ENCODE results near the gene CBX3. TPM values are rescaled to one million over a fixed set of nuclear protein-coding genes. Genes with fewer than 3 reads are reported as not detected.
"Not testable (repeated sequence)": the region's sequence is repeated elsewhere in the genome, so short reads cannot be mapped to it uniquely, and the experiment has no call there.

CBX3 gene
- total RNA-seq (2021; fragmentation: NEBNext Ultra II Directional; extraction: Animal tissue kit (Norgen Biotek cat#: 25700)): 100 to 1,000 TPM; 115 to 150 (median 140) TPM
- long read RNA-seq, transcript CBX3-202 (6 exons, 1,857 nt): major isoform, 164 of 219 reads
- long read RNA-seq, transcript CBX3-201 (6 exons, 2,128 nt): minor isoform, 6 of 219 reads
- long read RNA-seq, transcript CBX3-206 (3 exons, 860 nt): minor isoform, 5 of 219 reads
- long read RNA-seq, partial matches to known transcripts: 32 of 219 reads
- long read RNA-seq, other reads (novel, unspliced or antisense): 11 of 219 reads

DNA sequence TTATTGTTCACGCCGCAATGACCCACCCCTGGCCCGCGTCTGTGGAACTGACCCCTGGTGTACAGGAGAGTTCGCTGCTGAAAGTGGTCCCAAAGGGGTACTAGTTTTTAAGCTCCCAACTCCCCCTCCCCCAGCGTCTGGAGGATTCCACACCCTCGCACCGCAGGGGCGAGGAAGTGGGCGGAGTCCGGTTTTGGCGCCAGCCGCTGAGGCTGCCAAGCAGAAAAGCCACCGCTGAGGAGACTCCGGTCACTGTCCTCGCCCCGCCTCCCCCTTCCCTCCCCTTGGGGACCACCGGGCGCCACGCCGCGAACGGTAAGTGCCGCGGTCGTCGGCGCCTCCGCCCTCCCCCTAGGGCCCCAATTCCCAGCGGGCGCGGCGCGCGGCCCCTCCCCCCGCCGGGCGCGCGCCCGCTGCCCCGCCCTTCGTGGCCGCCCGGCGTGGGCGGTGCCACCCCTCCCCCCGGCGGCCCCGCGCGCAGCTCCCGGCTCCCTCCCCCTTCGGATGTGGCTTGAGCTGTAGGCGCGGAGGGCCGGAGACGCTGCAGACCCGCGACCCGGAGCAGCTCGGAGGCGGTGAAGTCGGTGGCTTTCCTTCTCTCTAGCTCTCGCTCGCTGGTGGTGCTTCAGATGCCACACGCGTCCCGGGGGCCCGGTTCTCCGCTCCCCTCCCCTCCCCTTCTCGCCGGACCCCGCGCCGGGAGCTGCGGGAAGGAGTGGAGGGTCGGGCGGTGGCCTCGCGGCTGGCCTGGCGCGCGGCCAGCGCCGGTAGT, at the start of gene CBX3:
Gene CBX3, plus strand, starts transcription at position 499 of the 772 bp plus-strand sequence. CDS start 1,254 bp downstream, outside the sequence.
- H3K36me3 Mint-ChIP-seq (ENCODE audit: low read depth): peaks cover 74% of the 10 kb centered on the region
- DNase-seq: peak; percentile 46
- TF ChIP-seq, protein P1, sequence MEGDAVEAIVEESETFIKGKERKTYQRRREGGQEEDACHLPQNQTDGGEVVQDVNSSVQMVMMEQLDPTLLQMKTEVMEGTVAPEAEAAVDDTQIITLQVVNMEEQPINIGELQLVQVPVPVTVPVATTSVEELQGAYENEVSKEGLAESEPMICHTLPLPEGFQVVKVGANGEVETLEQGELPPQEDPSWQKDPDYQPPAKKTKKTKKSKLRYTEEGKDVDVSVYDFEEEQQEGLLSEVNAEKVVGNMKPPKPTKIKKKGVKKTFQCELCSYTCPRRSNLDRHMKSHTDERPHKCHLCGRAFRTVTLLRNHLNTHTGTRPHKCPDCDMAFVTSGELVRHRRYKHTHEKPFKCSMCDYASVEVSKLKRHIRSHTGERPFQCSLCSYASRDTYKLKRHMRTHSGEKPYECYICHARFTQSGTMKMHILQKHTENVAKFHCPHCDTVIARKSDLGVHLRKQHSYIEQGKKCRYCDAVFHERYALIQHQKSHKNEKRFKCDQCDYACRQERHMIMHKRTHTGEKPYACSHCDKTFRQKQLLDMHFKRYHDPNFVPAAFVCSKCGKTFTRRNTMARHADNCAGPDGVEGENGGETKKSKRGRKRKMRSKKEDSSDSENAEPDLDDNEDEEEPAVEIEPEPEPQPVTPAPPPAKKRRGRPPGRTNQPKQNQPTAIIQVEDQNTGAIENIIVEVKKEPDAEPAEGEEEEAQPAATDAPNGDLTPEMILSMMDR (IDR thresholded peaks at IDR 0.05): no peak; the same call in 1 of the 2 replicates

DNA sequence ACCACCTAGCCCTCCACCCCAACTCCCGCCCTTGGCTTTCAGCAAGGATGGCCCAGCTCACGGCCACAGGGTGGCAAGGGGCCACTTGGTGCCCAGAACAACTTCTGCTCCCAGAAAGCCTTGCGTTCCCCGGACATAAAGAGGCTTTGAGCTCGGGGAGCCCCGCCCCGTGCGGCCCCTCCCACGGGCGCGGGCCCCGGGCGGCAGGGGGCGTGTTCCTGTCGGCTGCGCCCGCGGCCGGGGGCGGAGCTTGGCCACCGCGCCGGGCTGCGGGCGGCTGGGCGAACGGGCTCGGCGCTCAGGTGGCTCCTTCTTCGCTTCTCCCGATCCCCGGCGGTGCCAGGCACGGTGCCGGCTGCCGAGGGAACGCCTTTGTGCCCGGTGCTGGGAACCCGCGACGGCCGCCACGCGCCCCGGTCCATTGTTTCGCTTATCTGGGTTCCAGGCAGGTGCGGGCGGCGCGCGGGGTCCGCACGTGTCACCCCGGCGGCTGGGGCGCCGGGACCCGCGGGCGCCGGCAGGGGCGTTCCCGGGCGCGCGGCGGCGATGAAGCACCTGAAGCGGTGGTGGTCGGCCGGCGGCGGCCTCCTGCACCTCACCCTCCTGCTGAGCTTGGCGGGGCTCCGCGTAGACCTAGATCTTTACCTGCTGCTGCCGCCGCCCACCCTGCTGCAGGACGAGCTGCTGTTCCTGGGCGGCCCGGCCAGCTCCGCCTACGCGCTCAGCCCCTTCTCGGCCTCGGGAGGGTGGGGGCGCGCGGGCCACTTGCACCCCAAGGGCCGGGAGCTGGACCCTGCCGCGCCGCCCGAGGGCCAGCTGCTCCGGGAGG, 49.4 kb upstream of the CBX3 start, which contains the start of gene NFE2L3:
Gene NFE2L3, plus strand, starts transcription at position 246 of the 829 bp plus-strand sequence. Its CDS starts 301 bp downstream, at position 547.
- no peaks in the 10 kb centered on the region for H3K9me3 Mint-ChIP-seq
- TF ChIP-seq, protein P1 (IDR thresholded peaks at IDR 0.05): peak; percentile 36; the same call in 1 of the 2 replicates
- DNase-seq: peak; percentile 23
- peaks cover 2% of the 10 kb centered on the region for H3K27me3 Mint-ChIP-seq (ENCODE audit: insufficient read depth)
- H3K4me3 Mint-ChIP-seq: peak within 1 kb of the TSS; percentile 84
- H3K27ac Mint-ChIP-seq: no peak within 1 kb of the TSS
- H3K4me1 Mint-ChIP-seq (ENCODE audit: low read depth): peaks cover 51% of the 10 kb centered on the region
- H3K36me3 Mint-ChIP-seq (ENCODE audit: low read depth): no peaks in the 10 kb centered on the region

More for the DNA sequence above, at the start of gene CBX3:
- Mint-ChIP-seq H3K4me1 (ENCODE audit: low read depth) (peaks cover 49% of the 10 kb centered on the region), H3K9me3 (peaks cover 11% of the 10 kb centered on the region), H3K27me3 (ENCODE audit: insufficient read depth) (peaks cover 22% of the 10 kb centered on the region), H3K4me3 (peak within 1 kb of the TSS; percentile 100), H3K27ac (peak within 1 kb of the TSS; percentile 100)

DNA sequence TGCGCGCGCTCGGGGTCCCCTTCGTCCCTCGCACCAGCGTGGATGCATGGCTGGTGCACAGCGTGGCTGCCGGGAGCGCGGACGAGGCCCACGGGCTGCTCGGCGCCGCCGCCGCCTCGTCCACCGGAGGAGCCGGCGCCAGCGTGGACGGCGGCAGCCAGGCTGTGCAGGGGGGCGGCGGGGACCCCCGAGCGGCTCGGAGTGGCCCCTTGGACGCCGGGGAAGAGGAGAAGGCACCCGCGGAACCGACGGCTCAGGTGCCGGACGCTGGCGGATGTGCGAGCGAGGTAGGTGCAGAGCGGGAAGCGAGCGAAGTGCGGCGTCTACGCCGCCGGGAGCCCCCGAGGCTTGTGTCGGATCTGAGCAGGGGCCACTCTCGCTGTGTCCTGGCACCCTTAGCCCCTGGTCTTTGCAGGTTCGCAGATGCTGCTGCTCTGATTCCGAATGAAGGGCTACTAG, 48.7 kb upstream of the CBX3 start:
- not testable (repeated sequence) for H3K27ac Mint-ChIP-seq; DNase-seq; H3K36me3 Mint-ChIP-seq (ENCODE audit: low read depth); H3K27me3 Mint-ChIP-seq (ENCODE audit: insufficient read depth); H3K9me3 Mint-ChIP-seq
- Mint-ChIP-seq H3K4me3 (peak overlapping the region; percentile 62), H3K4me1 (ENCODE audit: low read depth) (peaks cover 57% of the 10 kb centered on the region)

DNA sequence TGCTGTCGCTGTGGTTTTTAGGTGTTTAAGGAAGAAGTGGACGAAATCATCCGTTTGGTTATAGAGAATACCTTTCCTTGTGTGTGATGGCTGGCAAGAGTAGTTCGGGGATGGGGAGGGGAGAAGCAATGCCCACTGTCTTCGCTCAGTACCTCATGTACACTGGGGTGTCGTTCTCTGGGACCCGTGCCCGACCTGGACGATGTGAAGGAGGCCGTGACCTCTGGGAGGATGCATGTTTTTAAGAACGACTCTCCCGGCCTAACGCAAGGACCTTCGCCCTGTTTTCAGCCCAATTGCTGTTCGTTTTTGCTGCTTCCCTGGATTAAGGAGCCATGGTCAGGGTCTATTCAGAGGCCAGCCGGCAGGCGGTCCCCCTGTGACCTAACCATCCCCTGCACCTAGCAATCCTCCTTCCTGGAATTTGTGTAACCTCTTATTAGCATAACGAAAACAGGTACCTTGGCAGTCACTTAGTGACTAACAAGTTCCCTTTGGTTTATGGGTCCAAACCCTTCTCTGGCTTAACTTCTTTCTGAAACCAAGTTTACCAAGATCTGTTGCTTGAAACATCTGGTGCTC, 48.2 kb upstream of the CBX3 start:
- H3K36me3 Mint-ChIP-seq (ENCODE audit: low read depth): no peaks in the 10 kb centered on the region; the same call in 1 of the 2 replicates
- H3K4me1 Mint-ChIP-seq (ENCODE audit: low read depth): peaks cover 62% of the 10 kb centered on the region
- TF ChIP-seq, protein P1 (IDR thresholded peaks at IDR 0.05): no peak
- H3K27me3 Mint-ChIP-seq (ENCODE audit: insufficient read depth): peaks cover 2% of the 10 kb centered on the region
- H3K27ac Mint-ChIP-seq: peak overlapping the region; percentile 25; the same call in 1 of the 2 replicates
- H3K4me3 Mint-ChIP-seq: peak overlapping the region; percentile 62
- DNase-seq: no peak
- H3K9me3 Mint-ChIP-seq: no peaks in the 10 kb centered on the region

DNA sequence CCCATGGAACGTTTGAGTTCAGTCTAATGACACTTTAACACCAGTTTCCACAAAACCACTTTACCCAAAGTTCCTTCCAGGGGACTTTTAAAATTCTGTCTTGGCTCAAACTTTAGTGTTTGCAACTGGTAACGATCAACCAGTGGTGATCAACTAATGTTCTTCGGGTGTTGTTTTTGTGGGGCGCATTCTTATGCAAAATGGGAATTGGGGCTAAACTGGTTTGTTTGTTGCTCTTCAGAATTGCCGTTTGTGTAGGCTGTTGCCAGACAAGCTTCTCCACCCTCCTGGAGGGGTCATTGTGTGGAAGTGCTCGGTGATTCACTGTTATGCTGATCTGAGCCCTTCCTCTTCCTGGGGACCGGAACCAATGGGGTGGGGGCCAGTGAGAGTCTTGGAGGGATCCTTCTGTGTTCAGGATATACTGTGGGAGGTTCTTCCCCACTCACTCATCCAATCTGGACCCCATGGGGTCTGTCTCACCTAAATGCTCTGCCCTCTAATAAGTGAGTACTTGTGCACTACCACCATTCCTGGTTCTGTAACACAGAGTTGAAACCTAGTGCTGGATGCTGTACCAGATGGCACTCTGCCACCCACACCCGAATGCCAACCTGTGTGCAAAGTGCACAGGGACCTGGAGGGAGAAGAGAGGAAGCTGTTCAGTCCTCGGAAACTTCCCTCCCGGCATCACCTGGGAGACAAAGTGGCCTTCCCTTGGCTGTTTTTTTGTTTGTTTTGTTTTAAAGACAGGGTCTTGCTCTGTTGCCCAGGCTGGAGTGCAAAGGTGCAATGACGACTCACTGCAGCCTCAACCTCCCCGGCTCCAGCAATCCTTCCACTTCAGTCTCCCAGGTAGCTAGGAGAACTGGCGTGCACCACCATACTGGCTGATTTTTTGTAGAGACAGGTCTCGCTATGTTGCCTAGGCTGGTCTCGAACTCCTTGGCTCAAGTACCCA, 47.4 kb upstream of the CBX3 start:
- H3K4me3 Mint-ChIP-seq: peak overlapping the region; percentile 62
- H3K4me1 Mint-ChIP-seq (ENCODE audit: low read depth): peaks cover 70% of the 10 kb centered on the region
- DNase-seq: no peak
- no peaks in the 10 kb centered on the region for H3K9me3 Mint-ChIP-seq
- H3K36me3 Mint-ChIP-seq (ENCODE audit: low read depth): no peaks in the 10 kb centered on the region; the same call in 1 of the 2 replicates
- peak overlapping the region; percentile 25; the same call in 1 of the 2 replicates for H3K27ac Mint-ChIP-seq
- peaks cover under 1% of the 10 kb centered on the region for H3K27me3 Mint-ChIP-seq (ENCODE audit: insufficient read depth)
- TF ChIP-seq, protein P1 (IDR thresholded peaks at IDR 0.05): no peak
